Hematopoietic multipotent progenitor cell treated with erythropoietin and hydrocortisone succinate and interleukin-3 and kit ligand, for 17 days (in vitro differentiated cells): ENCODE data around the gene HS3ST5.
"Not testable (repeated sequence)": the region's sequence is repeated elsewhere in the genome, so short reads cannot be mapped to it uniquely, and the experiment has no call there.

ENCODE experiments used
- DNase-seq: peaks from one replicate; pipeline ENCODE4 v3.0.0-alpha.2; 2015; ENCODE audit warnings: low spot score

Gene HS3ST5

GRCh38 chr6:114151064-114151690, 191.6 kb downstream of the HS3ST5 start:
- no peak for DNase-seq

GRCh38 chr6:114149182-114149581, 193.6 kb downstream of the HS3ST5 start:
- not testable (repeated sequence) for DNase-seq

- no peak for DNase-seq
These were observed 197.7 kb downstream of the HS3ST5 start for GRCh38 chr6:114144887-114145851.

- DNase-seq, result no peak
These were observed 200.6 kb downstream of the HS3ST5 start for GRCh38 chr6:114142258-114142657.

GRCh38 chr6:114140416-114140815, 202.4 kb downstream of the HS3ST5 start:
- no peak for DNase-seq

GRCh38 chr6:114138577-114139248, 204.1 kb downstream of the HS3ST5 start:
- no peak for DNase-seq

- no peak for DNase-seq
These were observed 207.4 kb downstream of the HS3ST5 start for GRCh38 chr6:114135363-114135971.

GRCh38 chr6:114133816-114134215, 209.0 kb downstream of the HS3ST5 start:
- no peak for DNase-seq

- DNase-seq, result no peak
These were observed 210.9 kb downstream of the HS3ST5 start for GRCh38 chr6:114131945-114132344.

- DNase-seq, result no peak
These were observed 217.2 kb downstream of the HS3ST5 start for GRCh38 chr6:114125576-114125975.

- no peak for DNase-seq
These were observed 220.7 kb downstream of the HS3ST5 start for GRCh38 chr6:114121913-114122662.

GRCh38 chr6:114119056-114119455, 223.8 kb downstream of the HS3ST5 start:
- DNase-seq, result no peak

GRCh38 chr6:114115652-114116051, 227.2 kb downstream of the HS3ST5 start:
- no peak for DNase-seq

- peak; percentile 8 for DNase-seq
These were observed 234.5 kb downstream of the HS3ST5 start for GRCh38 chr6:114108119-114109002.

- DNase-seq, result no peak
These were observed 236.8 kb downstream of the HS3ST5 start for GRCh38 chr6:114106020-114106419.

- no peak for DNase-seq
These were observed 241.6 kb downstream of the HS3ST5 start for GRCh38 chr6:114101255-114101654.

GRCh38 chr6:114100215-114100994, 242.4 kb downstream of the HS3ST5 start:
- DNase-seq, result no peak

GRCh38 chr6:114096561-114097172, 246.2 kb downstream of the HS3ST5 start:
- DNase-seq, result peak; percentile 47

- DNase-seq, result no peak
These were observed 249.9 kb downstream of the HS3ST5 start for GRCh38 chr6:114092943-114093342.
